ENCODE measurements around the gene RIN2.
A peak's percentile ranks its signal among the peaks of the same experiment; 100 is the strongest.
"Not testable (repeated sequence)": the region's sequence is repeated elsewhere in the genome, so short reads cannot be mapped to it uniquely, and the experiment has no call there.

Gene RIN2

DNA sequence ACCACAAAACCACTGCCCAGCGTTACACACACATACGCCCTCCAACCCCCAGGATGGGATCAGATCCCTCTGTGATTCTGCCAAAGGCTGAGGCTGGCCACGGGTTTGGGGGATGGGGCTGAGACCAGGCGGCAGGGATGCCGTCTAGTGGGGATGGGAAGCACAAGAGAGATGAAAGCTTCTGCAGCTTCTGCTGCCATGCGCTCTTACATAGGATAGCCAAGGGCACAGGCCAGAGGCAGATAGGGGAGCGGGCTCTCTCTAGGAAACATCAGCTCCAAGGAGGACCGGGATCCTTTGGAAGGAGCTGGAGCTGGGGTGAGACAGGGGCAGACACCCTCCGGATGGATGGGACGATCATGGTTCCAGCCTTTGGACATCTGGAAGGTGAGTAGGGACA is 18.7 kb upstream of the RIN2 start:
- no peak for DNase-seq

DNA sequence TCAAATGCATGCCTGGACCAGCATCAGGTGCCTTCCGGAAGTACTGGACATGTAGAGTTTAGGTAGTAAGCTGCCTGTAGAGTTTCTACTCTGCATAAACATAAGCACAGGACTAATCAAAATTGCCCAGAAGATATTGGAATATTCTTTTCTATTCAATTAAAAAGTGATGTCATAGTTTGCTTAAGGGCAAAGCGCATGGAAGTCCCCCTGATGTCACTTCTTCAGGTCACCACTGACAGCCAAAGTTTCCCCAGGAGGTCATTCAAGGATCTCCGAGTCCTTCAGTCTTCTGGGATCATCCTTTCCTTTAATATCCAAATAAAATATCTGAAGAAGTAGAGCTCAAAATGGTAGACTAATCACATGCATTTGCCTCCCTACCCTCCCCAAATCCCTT is 17.5 kb upstream of the RIN2 start:
- DNase-seq: no peak

DNA sequence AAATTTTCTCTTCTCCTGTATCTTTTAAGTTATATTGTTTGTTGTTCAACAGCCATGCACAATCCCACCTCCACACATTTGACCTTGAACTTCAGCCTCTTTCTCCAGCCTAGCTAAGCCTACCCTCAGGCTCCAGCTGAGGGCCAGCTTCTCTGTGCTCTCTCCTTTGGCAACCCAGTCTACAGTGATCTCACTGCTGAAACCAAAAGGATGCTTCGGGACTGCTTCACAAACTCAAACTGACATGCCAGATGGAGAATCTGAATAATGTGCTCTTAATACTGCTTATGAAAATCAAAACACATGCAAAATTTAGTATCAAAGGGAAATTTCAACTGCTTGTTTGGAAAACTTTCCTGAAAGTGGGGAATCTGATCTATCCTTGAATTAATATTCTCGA is 16.1 kb upstream of the RIN2 start:
- DNase-seq: no peak

DNA sequence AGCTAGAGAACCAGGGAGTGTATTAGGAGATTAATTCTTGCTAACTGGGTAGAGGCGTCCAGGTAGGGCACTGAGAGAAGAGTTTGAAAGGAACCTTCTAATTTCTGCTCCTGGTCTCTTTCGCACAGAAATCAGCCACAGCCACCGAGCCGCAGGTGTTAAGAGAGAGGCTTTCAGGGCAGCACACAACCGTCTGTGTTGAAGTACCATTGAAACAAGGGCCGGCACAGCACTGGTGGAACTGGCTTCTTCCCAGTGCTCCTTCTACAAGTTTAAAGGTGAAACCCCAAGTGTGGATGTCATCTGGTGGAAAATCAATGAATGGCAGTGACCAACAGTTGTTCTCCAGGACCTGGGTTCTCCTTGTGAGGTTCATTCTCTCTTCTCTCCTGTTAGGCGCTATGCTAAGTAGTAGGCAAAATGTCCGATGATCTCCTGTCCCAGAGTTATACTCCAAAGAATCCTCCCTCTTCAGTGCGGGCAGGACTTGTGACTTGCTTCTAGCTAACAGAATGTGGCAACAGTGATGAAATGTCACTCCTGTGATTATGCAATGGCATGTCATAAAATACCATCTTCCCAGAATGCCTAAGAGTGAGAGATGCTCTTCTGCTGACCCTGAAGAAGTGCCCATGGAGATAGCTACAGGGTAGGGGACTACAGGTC is 15.0 kb upstream of the RIN2 start:
- DNase-seq: no peak

DNA sequence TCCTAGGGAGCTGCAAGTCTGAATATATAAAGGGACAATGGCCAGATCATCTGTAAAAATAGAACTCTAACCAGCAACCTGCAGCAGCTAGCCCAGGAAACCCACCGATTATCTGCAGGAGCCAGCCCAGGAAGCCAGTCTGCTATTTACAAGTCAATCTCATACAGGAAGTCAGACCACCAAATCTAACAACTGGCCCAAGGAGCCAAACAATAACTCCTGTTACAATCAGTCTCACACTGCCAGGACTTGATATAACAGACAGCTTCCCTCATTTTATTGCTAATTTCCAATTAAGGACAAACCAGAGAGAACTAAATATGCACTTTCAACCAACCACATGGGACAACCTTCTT is 14.4 kb upstream of the RIN2 start:
- DNase-seq: no peak

DNA sequence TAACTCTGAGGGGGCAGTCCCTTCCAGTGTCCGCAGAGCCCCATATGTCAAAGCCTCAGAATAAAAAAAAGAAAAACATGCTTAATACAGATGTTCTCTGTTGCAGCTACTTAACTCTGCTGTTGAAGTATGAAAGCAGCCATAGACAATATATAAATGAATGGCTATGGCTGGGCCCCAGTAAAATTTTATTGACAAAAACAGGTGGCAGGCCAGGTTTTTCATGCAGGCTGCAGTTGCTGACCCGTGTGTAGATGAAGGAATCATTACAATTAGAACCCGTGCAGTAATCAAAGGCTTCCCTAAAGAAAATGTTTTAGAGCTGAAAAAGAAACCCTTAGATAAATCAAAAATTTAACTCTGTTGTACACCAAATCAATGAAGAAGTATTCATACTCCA is 13.0 kb upstream of the RIN2 start:
- no peak for DNase-seq

DNA sequence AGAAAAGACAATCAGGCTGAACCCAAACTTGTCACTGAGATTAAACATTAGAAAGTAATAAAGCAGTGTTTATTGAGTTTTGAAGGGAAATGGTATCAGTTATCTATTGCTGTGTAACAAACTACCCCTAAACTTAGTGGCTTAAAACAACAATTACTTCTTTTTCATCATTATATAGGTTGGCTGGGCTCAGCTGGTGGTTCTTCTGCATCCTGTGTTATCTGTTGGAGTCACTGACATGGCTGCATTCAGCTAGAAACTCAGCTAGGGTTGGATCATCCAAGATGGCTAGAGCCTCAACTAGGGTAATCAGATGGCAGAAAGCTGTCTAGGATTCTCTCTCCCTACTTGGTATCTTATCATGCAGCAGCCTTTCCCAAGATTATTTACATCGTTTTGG is 12.5 kb upstream of the RIN2 start:
- DNase-seq: no peak

DNA sequence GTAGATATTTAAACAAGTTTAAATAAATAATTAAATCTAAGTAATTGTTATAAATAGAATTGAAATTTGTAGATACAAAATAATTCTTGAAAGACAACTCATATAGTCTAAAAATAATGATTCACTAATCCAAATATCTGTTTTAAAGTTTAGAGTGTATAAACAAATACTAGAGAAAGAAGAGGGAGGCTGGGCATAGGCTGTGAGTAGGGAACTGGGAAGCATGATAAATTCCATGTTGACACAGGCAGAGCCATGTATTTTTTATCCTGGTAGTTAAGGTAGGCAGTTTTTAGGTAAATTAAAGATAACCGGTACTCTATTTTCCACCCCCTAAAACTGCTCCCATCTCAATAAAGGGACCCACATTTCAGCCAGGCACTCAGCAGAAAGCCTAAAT is 11.7 kb upstream of the RIN2 start:
- no peak for DNase-seq

DNA sequence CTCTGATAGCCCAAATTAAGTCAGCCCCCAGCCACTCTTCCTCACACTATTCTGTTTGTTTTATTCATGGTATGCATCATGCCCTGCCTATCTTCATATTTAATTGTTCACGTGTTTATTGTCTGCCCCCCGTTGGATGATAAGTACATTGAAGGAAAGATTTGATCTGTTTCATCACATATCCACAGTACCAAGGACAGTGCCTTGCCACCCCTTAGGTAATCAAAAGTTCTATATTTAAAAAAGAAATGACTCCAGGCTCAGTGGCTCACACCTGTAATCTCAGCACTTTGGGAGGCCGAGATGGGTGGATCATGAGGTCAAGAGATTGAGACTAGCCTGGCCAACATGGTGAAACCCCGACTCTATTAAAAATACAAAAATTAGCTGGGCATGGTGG is 10.2 kb upstream of the RIN2 start:
- DNase-seq: no peak

DNA sequence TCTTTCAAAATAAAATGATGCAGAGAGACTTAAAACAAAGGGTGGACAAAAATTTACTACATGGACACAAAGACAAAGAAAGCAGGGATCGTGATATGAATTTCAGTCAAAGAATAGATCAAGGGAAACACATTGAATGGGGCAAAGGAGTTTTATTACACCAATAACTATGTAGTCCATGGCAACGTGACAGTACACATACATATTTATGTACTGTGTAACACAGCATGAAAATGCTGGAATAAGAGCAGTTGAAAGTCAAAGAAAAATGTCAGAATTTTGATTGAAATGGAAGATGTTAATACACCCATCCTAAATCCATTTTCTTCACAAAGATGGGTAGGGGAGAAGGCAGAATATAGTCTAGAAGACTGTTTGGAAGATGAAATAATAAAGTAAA is 9.4 kb upstream of the RIN2 start:
- no peak for DNase-seq

DNA sequence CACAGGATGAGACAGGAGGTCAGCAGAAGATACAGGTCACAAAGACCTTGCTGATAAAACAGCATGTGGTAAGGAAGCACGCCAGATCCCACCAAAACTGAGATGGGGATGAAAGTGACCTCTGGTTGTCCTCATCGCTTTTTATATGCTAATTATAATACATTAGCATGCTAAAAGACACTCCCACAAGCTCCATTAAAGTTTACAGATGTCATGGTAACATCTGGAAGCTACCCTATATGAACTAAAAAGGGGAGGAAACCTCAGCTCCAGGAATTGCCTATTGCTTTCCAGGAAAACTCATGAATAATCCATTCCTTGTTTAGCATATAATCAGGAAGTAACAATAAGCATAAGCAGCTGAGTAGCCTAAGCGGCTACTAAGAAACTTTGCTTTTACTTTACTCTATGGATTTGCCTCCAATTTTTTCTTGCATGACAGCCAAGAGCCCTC is 8.4 kb upstream of the RIN2 start:
- no peak for DNase-seq

DNA sequence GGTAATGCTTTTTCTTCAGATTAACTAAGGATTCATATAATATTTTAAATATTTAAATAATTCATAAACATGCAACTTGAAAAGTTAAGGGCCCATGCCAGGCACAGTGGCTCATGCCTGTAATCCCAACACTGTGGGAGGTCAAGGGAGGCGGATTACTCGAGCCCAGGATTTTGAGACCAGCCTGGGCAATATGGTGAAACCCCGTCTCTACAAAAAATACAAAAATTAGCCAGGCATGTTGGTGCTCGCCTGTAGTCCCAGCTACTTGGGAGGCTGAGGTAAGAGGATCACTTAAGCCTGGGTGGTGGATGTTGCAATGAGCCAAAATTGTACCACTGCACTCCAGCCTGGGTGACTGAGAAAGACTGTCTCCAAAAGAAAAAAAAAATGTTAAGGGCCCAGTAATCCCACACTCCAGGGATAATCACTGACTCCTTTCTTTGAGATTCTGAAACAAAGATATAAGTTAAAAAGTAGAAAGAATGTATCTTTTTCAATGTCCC is 7.9 kb upstream of the RIN2 start:
- DNase-seq: no peak

DNA sequence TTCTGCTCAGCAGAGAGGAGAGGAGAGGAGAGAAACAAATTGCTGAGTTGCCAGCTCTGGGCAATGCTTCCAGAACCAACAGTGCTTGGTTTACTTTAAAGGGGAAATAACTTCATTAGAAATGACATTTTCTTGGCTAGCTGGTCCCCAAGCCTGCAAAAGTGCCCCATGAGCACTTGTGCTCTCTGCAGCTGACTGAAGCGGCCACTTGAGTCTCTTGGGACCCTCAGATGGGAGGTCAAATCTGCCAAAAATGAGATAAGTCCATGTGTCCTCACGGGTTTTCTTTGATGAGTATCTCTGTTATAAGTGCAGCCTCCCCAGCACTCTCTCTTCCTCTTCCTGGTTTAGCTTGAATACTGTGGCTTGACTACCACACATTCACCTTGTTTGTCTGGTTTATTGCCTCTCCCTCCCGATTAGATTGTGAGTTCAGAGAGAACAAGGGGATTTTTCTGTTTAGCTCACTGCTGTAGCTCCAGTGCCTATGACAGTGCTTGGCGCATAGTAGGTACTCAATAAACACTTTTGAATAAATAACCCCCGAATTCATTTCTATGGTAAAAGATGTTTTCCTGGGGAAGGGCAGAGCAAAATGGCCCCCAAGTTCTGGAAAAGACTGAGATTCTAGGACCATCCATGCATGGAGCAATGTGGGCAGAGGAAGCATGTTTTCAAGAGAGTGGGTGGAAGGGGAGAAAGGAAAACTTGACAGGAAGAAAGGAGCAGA is 7.0 kb upstream of the RIN2 start:
- DNase-seq: no peak

DNA sequence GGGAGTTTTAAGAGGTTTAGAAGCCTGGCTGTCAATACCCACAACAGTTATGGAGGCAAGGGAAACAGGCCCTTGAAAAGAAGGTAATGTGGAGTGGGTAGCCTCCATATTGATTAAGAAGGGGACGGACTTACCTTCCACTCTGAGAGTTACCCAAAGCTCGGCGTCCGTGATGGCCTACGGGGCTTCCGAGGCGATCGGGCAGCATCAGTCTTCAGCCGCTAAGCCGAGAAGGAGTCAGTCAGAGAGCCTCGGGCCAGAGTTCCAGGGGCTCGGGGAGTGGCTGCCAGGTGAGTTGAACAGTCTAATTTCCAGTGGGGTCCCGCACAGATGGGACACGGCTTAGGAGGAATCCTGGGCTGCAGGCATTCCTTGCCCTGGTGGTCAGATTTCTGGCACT is 3.9 kb upstream of the RIN2 start:
- DNase-seq: not testable (repeated sequence)

DNA sequence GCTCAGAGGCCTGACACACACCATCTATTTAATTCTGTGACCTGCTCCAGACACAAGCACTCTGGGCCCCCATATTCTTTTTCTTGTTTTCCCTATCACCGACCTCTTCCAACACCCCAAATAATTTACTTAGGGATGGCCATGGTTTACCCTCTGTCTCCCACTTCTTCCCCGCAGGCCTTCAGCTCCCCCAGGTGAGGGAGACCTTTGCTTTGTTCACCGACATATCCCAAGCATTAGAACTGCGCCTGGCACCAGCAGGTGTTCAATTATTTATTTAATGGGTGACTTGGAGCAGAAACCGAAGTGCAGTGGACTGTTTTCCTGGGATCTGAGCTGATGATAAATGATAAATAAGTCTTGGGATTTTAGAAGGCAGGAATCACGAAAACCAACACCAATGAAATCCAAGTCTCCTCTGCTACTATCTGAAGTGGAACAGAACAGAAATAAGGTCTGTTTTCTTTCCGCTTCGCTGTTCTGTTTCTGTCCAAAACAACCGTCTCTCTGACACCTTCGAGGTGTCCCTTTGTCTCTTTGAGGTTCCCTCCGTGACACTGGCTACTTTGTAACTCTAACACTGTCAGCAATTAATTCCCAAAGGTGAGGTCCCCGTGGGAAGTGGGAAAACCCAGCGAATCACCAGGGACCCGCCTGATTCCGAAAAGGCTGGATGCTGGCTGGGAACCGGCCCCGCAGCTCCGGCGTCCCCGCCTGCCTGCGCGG is 1.1 kb upstream of the RIN2 start:
- DNase-seq: peak; percentile 41

DNA sequence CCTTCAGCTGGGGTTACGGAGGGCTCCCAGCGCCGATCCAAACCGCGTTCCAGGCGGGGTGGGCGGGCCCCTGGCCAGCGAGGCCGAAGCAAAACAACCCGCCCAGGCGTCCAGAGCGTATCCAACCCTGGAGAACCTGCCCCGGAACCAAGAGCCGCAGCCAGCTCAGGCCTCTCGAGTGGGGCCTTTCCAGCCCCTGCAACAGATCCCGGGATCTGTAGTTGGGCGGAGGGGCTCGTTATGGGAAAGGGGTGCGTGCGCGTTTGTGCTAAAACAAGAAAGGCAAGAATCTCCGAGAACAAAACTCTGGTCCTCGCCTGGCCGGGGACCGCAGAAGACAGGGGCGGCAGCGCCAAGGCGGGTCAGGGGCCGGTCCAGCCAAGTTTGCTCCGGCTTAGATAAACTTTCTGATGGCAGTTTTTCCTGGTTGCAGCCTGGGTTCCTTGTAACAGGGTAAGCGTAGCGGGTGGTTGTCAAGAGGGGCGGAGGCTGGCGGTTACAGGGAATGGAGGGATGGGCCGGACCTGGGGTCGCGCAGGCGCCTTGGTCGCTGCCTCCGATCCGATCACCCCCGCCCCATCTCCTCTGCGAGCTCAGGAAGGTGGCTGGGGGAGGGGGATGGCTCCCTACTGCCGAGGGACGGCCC is 448 bp upstream of the RIN2 start:
- peak; percentile 87 for DNase-seq

DNA sequence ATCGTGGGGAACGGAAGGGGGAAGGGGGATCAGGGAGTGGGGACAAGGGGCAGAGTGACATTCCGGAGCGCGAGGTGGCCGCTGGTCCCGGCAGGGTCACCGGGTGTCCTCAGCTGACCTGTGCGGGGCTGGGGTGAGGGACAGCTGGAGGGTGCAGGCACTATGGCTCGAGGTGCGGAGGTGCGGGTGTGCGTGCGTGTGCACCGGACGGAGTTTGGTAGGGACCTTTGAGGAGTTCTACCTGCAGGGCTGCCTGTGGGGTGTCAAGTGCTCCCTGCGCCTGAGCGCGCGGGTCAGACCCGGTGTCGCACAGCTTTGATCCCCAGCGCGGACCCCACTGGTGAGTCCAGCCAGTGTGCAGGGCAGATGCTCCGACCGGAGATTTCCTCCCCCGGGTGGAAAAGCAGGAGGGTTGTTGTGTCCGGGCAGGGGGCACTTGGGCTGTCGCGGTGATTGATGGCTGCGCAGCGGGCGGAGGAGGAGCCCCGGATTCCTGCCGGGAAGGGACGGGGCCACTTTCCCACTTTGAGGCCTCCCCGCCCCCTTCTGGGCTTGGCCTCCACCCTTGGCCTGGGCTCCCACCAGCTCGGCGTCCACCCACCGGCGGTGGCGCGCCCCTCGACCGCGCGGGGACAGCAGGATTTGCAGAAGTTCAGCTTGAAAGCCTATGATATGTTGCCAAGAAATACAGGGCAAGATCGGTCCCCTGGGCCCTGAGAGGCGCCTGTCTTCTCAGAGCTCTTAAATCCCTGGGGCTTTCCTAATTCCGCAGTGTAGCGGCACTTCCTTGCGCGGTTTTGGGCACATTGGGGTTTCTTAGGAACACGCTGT is 658 bp downstream of the RIN2 start:
- DNase-seq: peak; percentile 67

DNA sequence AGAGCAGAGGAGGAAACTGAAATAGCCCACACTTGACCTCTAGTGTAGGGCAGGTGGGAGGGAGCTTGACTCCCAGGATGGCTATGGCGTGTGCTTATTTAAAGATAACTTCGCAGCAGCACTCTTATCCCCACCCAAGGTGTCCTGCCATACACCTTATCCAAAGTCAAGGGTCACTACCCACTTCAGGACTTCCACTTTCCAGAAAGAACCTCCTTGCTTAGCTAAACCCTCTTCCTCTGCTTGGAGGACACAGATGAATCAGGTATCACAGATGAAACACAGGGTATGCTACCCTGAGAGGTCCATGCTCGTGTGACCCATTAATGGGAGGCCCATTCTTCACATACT is 2.3 kb downstream of the RIN2 start:
- no peak for DNase-seq

DNA sequence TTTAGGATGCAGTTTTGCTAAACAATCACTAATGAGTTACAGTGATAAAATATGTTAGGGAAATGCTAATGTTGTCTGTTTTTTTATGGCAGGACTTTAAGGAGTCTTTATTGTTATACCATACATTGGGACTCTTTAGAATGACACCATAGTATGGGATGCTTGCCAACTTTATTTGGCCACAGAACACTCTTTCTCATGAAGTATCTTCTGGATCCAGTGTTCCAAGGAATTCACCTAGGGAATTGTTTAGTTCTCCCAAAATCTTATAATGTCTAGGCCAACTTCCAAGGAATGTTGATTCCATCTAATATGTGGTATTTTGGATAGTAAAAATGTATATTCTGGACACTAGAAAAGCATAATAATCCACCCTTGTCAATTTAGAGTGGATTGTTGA is 3.3 kb downstream of the RIN2 start:
- DNase-seq: no peak

DNA sequence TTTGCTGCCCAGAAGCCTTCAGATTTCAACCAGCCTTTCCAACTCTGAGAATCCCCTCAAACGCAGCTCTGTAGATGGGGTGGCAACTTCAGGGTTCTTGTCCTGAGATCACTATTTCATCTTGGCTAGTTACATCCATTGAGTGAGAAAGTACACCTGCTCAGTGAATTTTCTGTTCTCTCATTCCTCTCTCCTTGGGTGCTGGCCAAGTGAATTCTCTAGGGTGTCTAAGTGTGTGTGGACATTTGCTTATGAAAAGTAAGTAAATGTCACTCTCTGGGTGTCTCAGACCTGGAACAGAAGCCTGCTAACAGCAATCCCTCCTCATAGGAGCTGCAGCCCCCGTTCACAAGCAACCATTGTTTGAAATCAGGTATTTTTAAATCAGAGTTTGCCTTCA is 3.8 kb downstream of the RIN2 start:
- DNase-seq: peak; percentile 40

DNA sequence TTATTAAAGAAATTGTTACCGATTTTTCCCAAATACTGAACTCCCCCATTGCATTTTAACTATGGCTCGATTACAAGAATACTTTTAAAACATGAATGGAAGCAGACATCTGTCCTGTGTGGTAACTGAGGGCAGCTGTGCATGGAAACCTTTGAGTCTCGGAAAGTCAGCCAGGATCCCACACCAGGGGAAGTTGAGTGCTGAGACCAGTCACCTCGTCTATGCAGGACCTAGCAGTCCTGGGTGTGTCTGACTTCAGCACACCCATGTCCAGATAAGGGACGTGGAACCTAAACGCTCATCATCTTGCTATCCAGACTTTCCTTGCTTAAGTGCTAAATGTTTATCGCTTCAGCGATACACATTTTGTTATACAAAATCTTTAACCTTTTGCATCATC is 6.1 kb downstream of the RIN2 start:
- DNase-seq: no peak

DNA sequence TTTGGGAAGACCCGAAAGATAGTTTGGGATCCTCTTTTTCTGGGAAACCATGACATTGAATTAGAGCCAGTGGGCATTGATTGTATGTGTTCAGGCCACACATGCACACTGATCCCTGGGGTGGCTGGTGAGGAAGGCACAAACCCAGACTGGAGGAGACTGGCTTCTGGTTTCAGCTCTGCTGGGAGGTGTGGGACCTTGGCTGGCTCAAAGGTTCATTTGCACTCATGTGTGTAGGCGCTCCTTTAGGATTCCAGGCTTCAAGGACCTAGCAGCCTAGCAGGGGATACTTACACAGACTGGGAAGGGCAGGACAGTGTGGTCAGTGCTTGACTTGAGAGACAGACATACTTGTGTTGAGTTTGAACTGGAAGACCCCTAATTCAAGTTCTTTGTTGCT is 7.2 kb downstream of the RIN2 start:
- DNase-seq: no peak

DNA sequence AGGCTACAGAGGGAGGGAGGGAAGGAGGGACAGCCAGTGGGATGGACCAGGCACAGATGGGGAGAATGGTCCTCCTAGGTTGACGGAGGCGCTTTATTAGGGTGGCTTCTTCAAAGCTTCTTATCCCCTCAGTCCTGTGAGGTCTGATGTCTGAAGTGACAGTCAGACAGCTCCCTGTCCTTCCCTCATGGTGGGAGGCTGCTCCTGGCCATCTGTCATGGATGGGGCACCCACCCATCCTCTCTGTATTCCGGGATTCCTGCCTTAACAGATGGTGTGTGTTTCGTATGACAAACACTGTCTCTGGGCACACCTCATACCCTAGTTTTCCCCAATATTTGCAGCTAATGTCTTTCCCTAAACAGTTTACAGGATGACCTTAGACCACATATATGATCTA is 7.9 kb downstream of the RIN2 start:
- no peak for DNase-seq
